ENCODE data around the gene CHST11. TPM values are rescaled to one million over a fixed set of nuclear protein-coding genes. Genes with fewer than 3 reads are reported as not detected.

The CHST11 gene
- total RNA-seq, 4 donors from 2014 or later = 2.1 to 7.3 (median 4.9) TPM

DNA sequence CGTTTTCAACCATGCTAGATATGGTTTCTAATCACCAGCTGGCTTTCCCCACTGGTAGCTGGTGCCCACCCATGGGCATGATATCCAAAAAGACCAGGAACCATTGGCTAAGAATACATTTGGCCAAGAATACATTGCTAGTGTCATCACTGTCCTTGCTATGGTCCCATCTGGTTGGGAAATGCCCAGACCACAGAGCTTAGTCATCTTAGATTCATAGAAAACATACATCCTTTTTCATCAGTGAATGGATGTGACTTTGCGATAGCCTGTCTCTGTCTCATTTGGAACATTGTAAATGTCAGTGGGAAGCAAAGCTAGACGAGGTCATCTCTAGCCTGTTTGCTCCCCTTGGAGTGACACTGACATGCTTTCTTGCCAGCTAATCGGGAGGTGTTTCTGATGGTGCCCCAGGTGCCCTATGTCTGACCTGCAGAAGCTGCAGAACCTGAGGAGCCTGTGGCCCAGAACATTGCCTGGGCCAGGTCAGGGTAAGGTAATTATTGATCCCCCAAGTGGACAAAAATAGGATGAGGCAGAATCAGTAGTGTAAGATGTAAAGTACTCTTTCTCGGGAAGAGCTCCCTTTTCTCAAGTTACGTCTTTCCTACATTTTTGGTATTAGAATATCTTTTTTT lies 306.5 kb downstream of the CHST11 start:
- DNase-seq (ENCODE audit: low spot score in 2 of 2) = peak in 1 of 2 donors; percentile 34
- intact Hi-C loops (cut with DNase I; ENCODE audit: low total_unique reads) = no loop called here
- WGBS, 2 donors = 81 to 86% methylated on average over 6 of the region's 6 CpGs
- TF ChIP-seq, protein P1, sequence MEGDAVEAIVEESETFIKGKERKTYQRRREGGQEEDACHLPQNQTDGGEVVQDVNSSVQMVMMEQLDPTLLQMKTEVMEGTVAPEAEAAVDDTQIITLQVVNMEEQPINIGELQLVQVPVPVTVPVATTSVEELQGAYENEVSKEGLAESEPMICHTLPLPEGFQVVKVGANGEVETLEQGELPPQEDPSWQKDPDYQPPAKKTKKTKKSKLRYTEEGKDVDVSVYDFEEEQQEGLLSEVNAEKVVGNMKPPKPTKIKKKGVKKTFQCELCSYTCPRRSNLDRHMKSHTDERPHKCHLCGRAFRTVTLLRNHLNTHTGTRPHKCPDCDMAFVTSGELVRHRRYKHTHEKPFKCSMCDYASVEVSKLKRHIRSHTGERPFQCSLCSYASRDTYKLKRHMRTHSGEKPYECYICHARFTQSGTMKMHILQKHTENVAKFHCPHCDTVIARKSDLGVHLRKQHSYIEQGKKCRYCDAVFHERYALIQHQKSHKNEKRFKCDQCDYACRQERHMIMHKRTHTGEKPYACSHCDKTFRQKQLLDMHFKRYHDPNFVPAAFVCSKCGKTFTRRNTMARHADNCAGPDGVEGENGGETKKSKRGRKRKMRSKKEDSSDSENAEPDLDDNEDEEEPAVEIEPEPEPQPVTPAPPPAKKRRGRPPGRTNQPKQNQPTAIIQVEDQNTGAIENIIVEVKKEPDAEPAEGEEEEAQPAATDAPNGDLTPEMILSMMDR (IDR thresholded peaks at IDR 0.05) = no peak
- no peak for TF ChIP-seq POLR2A (IDR thresholded peaks at IDR 0.05)
- H3K4me3 ChIP-seq (ENCODE audit: low read depth, poor library complexity, severe bottlenecking) = no peak overlapping the region

DNA sequence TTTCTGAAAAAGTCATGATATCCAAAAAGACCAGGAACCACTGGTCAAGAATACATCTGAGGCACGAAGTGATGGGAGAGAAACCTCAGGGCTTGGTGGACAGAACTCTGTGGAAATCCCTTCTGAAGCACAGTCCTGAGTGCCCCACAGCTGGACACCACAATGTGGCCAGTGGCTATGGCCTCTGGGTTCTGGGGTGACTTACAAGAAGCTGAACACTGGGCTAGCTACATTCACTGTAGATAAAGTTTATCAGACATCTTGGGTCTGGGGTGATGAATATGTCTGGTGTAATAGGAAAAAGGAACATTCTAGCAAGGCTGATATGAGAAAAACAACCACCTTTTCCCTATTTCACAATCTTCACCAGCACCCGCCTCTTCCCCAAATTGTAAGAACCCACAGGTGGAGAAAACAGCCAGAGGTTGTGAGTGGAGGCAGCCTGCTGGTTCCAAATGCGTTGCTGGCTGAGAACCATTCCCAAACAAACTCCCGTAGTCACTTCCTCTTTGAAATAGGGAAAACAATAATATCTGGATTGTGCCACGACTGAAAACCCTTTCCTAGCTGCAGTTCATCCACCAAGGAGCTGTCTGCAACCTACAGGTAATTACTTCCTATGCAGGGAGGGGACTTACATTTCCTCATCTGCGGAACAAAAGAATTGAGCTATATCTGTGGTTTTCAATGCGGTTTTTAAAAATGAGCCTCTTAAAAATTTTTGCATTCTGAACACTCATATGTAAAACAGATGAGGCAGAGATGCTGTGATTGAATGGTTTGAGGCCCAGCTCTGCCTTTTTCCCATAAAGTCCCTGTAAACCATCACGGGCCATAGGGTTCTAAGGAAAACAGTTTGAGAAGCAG lies 307.7 kb downstream of the CHST11 start:
- WGBS, 2 donors = 61 to 68% methylated on average over 8 of the region's 8 CpGs
- TF ChIP-seq, protein P1 (IDR thresholded peaks at IDR 0.05) = no peak
- no peak for TF ChIP-seq POLR2A (IDR thresholded peaks at IDR 0.05)
- intact Hi-C loops (cut with DNase I; ENCODE audit: low total_unique reads) = no loop called here
- DNase-seq (ENCODE audit: low spot score in 2 of 2) = peak in 1 of 2 donors; percentile 17
- H3K4me3 ChIP-seq (ENCODE audit: low read depth, poor library complexity, severe bottlenecking) = no peak overlapping the region

DNA sequence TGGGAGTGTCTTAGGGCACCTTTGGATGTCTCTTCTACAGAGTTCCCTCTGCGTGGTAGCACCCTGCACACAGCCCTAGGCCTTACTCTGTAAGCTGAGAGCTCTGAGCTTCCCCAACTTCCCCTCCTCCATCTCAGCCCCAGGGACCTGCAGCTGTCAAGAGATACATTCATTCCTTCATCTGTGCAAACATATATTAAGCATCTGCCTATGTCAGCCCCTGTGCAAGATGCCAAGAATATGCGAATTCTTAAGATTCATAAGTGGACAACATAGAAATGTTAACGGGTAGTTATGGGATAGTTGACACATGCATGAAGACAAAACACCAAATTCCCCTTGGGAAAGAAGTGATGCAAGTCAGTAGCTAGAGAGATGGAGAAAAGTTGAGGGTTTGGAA lies 310.5 kb downstream of the CHST11 start:
- intact Hi-C loops (cut with DNase I; ENCODE audit: low total_unique reads) = no loop called here
- TF ChIP-seq, protein P1 (IDR thresholded peaks at IDR 0.05) = no peak
- no peak for TF ChIP-seq POLR2A (IDR thresholded peaks at IDR 0.05)
- no peak overlapping the region for H3K4me3 ChIP-seq (ENCODE audit: low read depth, poor library complexity, severe bottlenecking)
- no peak for DNase-seq (ENCODE audit: low spot score in 2 of 2)
- 90 to 91% methylated on average over 3 of the region's 3 CpGs for WGBS, 2 donors

DNA sequence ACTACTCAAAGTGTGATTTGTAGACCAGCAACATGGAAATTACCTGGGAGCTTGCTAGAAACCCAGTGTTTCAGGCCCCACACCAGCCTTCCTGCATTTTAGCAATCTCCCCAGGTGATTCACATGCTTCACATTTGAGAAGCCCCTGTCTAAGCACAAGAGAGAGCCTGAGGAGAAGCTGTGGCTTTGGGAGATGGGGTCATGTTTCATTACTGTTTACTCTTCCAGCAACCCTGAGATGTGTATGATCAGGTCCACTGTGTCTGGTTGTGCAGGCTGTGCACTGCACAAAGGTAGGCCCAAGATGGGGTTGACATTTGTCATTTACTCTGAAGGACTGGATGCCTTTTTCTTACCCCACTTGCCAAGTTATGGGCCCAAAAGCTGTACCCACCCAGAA lies 311.3 kb downstream of the CHST11 start:
- TF ChIP-seq, protein P1 (IDR thresholded peaks at IDR 0.05) = no peak
- TF ChIP-seq POLR2A (IDR thresholded peaks at IDR 0.05) = no peak
- DNase-seq (ENCODE audit: low spot score in 2 of 2) = no peak

DNA sequence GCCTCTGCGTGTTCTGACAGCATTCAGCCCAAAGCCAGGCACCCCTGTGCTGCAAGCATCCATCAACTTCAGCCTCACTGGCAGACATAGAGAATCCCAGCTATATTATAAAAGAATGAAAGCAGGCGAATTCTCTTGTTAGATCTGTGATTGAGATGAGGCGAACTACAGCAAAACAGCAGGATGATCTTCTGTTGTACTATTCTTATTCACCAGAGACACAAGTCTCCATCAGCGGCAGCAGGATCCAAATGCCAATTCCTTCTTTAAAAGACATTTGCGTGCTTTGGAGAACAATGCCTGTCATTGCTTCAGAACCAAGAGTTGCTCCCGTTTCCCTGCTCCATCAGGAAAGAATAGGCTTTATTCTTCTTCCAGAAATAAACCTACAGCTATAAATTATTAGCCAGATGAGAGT lies 312.4 kb downstream of the CHST11 start:
- TF ChIP-seq, protein P1 (IDR thresholded peaks at IDR 0.05) = no peak
- TF ChIP-seq POLR2A (IDR thresholded peaks at IDR 0.05) = no peak
- WGBS, 2 donors = 46% methylated on average over 6 of the region's 6 CpGs
- intact Hi-C loops (cut with DNase I; ENCODE audit: low total_unique reads) = no loop called here
- no peak for DNase-seq (ENCODE audit: low spot score in 2 of 2)
- no peak overlapping the region for H3K4me3 ChIP-seq (ENCODE audit: low read depth, poor library complexity, severe bottlenecking)

More for the DNA sequence above, 311.3 kb downstream of the CHST11 start:
- intact Hi-C loops (cut with DNase I; ENCODE audit: low total_unique reads) = no loop called here
- H3K4me3 ChIP-seq (ENCODE audit: low read depth, poor library complexity, severe bottlenecking) = no peak overlapping the region
